ENCODE data around the gene MTERF4. TPM values are rescaled to one million over a fixed set of nuclear protein-coding genes. Genes with fewer than 3 reads are reported as not detected.

MTERF4 gene
- total and polyA plus RNA-seq, 2 of the 8 experiments (the other 6 are each of a cell fraction or from before 2014, with no cell fraction given) = 25.9 to 28.5 TPM

GRCh38 chr2:241103176-241103595 is 1.1 kb upstream of the MTERF4 start:
- no peak overlapping the region for H3K14ac ChIP-seq (ENCODE audit: insufficient read length)
- no peak overlapping the region for H2BK12ac ChIP-seq (ENCODE audit: low read depth, low read length)
- no peak overlapping the region for H3K18ac ChIP-seq (ENCODE audit: extremely low read depth, low read length)
- peaks cover 0 to 11% of the 10 kb centered on the region in 2 experiments for H4K20me1 ChIP-seq (replicated peaks in 1 of 2; ENCODE audit: control insufficient read depth in 1 of 2, insufficient read depth in 2 of 2, low read length in 2 of 2)
- H2AFZ ChIP-seq (ENCODE audit: low read length) = 0 out of 2 replicates have a peak overlapping the region, but pooled peaks have one; percentile 92
- peak overlapping the region; percentile 85 to 94 (median 92) for H3K4me3 ChIP-seq (ENCODE audit: extremely low read depth in 1 of 4, insufficient read depth in 2 of 4, low read depth in 3 of 4, low read length in 4 of 4)
- no peak overlapping the region for H2AK5ac ChIP-seq (ENCODE audit: low read depth, low read length)
- no peak overlapping the region for H2BK20ac ChIP-seq (ENCODE audit: low read length)
- H3K56ac ChIP-seq (replicated peaks; ENCODE audit: insufficient read length, low read depth, low read length) = no peak overlapping the region
- H4K91ac ChIP-seq (replicated peaks; ENCODE audit: insufficient read length, low read length) = no peak overlapping the region
- POLR2A ChIA-PET (ENCODE audit: partially characterized antibody) = interaction anchor here (0.7 to 2.2 kb wide), 5 partner anchors 10 to 1830 kb away, joined by 3 to 10 read pairs (median 4); partner anchors contain the start of genes PASK and PPP1R7
- no peaks in the 10 kb centered on the region for H3K27me3 ChIP-seq (replicated peaks in 1 of 4; ENCODE audit: control insufficient read depth in 3 of 4, extremely low read depth in 1 of 4, insufficient read depth in 3 of 4, low read length in 3 of 4)
- DNase-seq (ENCODE audit: low read depth in 1 of 2, low spot score in 2 of 2) (no peak), FAIRE-seq (no peak)
- no peak overlapping the region for H3K23ac ChIP-seq (ENCODE audit: insufficient read length)
- H3K9ac ChIP-seq (replicated peaks in 1 of 4; ENCODE audit: extremely low read depth in 1 of 4, low read depth in 3 of 4, low read length in 3 of 4) = peak overlapping the region in 1 of 4 experiments; percentile 76; a peak in 1 of 7 replicates
- H3K9me3 ChIP-seq (ENCODE audit: insufficient read depth in 2 of 2, low read depth in 1 of 2, low read length in 1 of 2) = no peaks in the 10 kb centered on the region
- CTCF ChIA-PET (ENCODE audit: partially characterized antibody) = no interaction called here
- no peak overlapping the region for H3K4ac ChIP-seq (replicated peaks; ENCODE audit: insufficient read length, low read depth, low read length)
- no peak overlapping the region for H3K27ac ChIP-seq (ENCODE audit: low read depth, low read length)
- 63% methylated on average over 5 of the region's 5 CpGs; no CpG with 5 or more reads in 1 of the 2 experiments for WGBS, 2 experiments (ENCODE audit: extremely low coverage in 1 of 2, insufficient coverage in 1 of 2, insufficient read length in 1 of 2, insufficient replicate concordance in 2 of 2, low coverage in 1 of 2, low lambda C conversion rate in 2 of 2, missing lambda C conversion rate in 1 of 2)
- H4K5ac ChIP-seq (ENCODE audit: insufficient read length, low read depth, low read length) = no peak overlapping the region
- peaks cover 3% of the 10 kb centered on the region; the same call in 1 of the 2 replicates for H3K23me2 ChIP-seq (ENCODE audit: low read depth, low read length)
- H3K79me1 ChIP-seq (ENCODE audit: low read depth, low read length) = 0 out of 2 replicates have a peak, but pooled peaks cover 4% of the 10 kb centered on the region
- peaks cover 0 to 5% (median 0%) of the 10 kb centered on the region in 4 experiments; a peak in 2 of 7 replicates for H3K4me1 ChIP-seq (replicated peaks in 1 of 4; ENCODE audit: control insufficient read depth in 3 of 4, insufficient read depth in 4 of 4, low read length in 3 of 4)
- H2BK120ac ChIP-seq (replicated peaks; ENCODE audit: low read depth, low read length) = no peak overlapping the region
- peaks cover 0 to 17% (median 7%) of the 10 kb centered on the region in 4 experiments; a peak in 6 of 8 replicates for H3K36me3 ChIP-seq (ENCODE audit: control insufficient read depth in 2 of 4, insufficient read depth in 4 of 4, low read length in 3 of 4)
- H4K8ac ChIP-seq (ENCODE audit: extremely low read depth, insufficient read depth, low read length) = no peak overlapping the region
- H2BK15ac ChIP-seq (ENCODE audit: low read length) = no peak overlapping the region
- peaks cover 0 to 26% of the 10 kb centered on the region in 2 experiments; a peak in 2 of 4 replicates for H3K79me2 ChIP-seq (ENCODE audit: control insufficient read depth in 1 of 2, insufficient read depth in 2 of 2, low read length in 2 of 2)
- H2BK5ac ChIP-seq (ENCODE audit: low read depth, low read length) = no peak overlapping the region
- peak overlapping the region; percentile 69 to 78 for H3K4me2 ChIP-seq (ENCODE audit: insufficient read depth in 1 of 2, low read depth in 2 of 2, low read length in 2 of 2)
- TF ChIP-seq E2F6 (IDR thresholded peaks at IDR 0.05) (no peak), PHF8 (conservative IDR thresholded peaks at IDR 0.05; ENCODE audit: low read depth, low read length) (no peak), ATF3 (IDR thresholded peaks at IDR 0.05; ENCODE audit: insufficient read depth, low read depth, low read length) (no peak), EP300 (IDR thresholded peaks at IDR 0.05; ENCODE audit: borderline replicate concordance in 1 of 2, low read depth in 2 of 2, low read length in 2 of 2) (no peak)

Measured in H1 (cell line).